ENCODE measurements around the gene TUBG2. TPM values are rescaled to one million over a fixed set of nuclear protein-coding genes. Genes with fewer than 3 reads are reported as not detected.
A peak's percentile ranks its signal among the peaks of the same experiment; 100 is the strongest.

The TUBG2 gene
- total and polyA plus RNA-seq, 2 of the 8 experiments (the other 6 are each of a cell fraction or from before 2014, with no cell fraction given) = 14.8 to 16.6 TPM

DNA sequence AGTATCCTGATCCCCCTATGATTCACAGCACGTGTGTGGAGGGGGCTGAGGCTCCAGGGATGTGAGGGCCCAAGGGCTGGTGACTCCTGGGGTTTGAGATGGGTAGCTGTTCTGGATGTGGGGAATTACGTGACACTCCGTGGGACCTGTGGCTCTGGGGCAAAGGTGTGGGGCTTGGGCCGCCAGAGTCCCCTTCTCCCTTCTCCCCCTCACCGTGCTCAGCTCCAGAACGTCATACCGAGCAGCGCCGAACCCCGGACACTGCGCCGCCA lies 10.6 kb downstream of the TUBG2 start:
- WGBS, 2 experiments (ENCODE audit: extremely low coverage in 1 of 2, insufficient coverage in 1 of 2, insufficient read length in 1 of 2, insufficient replicate concordance in 2 of 2, low coverage in 1 of 2, low lambda C conversion rate in 2 of 2, missing lambda C conversion rate in 1 of 2) = 18% methylated on average over 12 of the region's 12 CpGs; no CpG with 5 or more reads in 1 of the 2 experiments
- CTCF ChIA-PET (ENCODE audit: partially characterized antibody) = interaction anchor here (0.5 to 7.1 kb wide), 8 partner anchors 8 to 91 kb away, joined by 3 to 56 read pairs (median 4); partner anchors contain the start of genes CCR10 and PSMC3IP
- TF ChIP-seq SIN3A (conservative IDR thresholded peaks at IDR 0.05 in 1 of 2, IDR thresholded peaks at IDR 0.05 in 1 of 2; ENCODE audit: low read depth in 1 of 2, low read length in 2 of 2) (no peak), JUND (IDR thresholded peaks at IDR 0.05; ENCODE audit: low read length) (no peak), POLR2A (IDR thresholded peaks at IDR 0.05; ENCODE audit: control extremely low read depth in 1 of 2, low read depth in 2 of 2, low read length in 2 of 2) (no peak), ZNF274 (IDR thresholded peaks at IDR 0.05; ENCODE audit: borderline replicate concordance, extremely low read depth, low read length) (no peak), BRCA1 (IDR thresholded peaks at IDR 0.05; ENCODE audit: low read depth, low read length) (no peak), POLR2AphosphoS5 (IDR thresholded peaks at IDR 0.05; ENCODE audit: low read depth, low read length) (no peak), BCL11A (IDR thresholded peaks at IDR 0.05; ENCODE audit: low read depth in 2 of 2, low read length in 2 of 2) (no peak), JUN (IDR thresholded peaks at IDR 0.05; ENCODE audit: low read depth, low read length) (no peak), SP1 (IDR thresholded peaks at IDR 0.05; ENCODE audit: low read depth, low read length) (no peak), KDM4A (IDR thresholded peaks at IDR 0.05; ENCODE audit: low read depth, low read length, severe bottlenecking) (no peak), CBX8 (IDR thresholded peaks at IDR 0.05; ENCODE audit: borderline replicate concordance, low read depth, low read length) (no peak), KDM1A (IDR thresholded peaks at IDR 0.05; ENCODE audit: borderline replicate concordance, low read length) (no peak), SUZ12 (IDR thresholded peaks at IDR 0.05; ENCODE audit: low read length) (no peak), RXRA (IDR thresholded peaks at IDR 0.05; ENCODE audit: insufficient read depth, low read depth, low read length) (no peak)

More for the DNA sequence above, 10.6 kb downstream of the TUBG2 start:
- Histone ChIP-seq H3K9me3 (ENCODE audit: insufficient read depth in 2 of 2, low read depth in 1 of 2, low read length in 1 of 2) (no peaks in the 10 kb centered on the region), H3K36me3 (ENCODE audit: control insufficient read depth in 2 of 4, insufficient read depth in 4 of 4, low read length in 3 of 4) (peaks cover 8 to 42% (median 15%) of the 10 kb centered on the region in 4 experiments; a peak in 6 of 8 replicates), H4K8ac (ENCODE audit: extremely low read depth, insufficient read depth, low read length) (peak overlapping the region; percentile 75), H3K4me1 (replicated peaks in 1 of 4; ENCODE audit: control insufficient read depth in 3 of 4, insufficient read depth in 4 of 4, low read length in 3 of 4) (peaks cover 0 to 44% (median 30%) of the 10 kb centered on the region in 4 experiments; a peak in 6 of 7 replicates), H3K56ac (replicated peaks; ENCODE audit: insufficient read length, low read depth, low read length) (peak overlapping the region; percentile 19), H3K9ac (replicated peaks in 1 of 4; ENCODE audit: extremely low read depth in 1 of 4, low read depth in 3 of 4, low read length in 3 of 4) (peak overlapping the region in 3 of 4 experiments; percentile 38 to 56 (median 54); a peak in 4 of 7 replicates), H3K23ac (ENCODE audit: insufficient read length) (no peak overlapping the region), H3K23me2 (ENCODE audit: low read depth, low read length) (peaks cover 18% of the 10 kb centered on the region), H3K79me2 (ENCODE audit: control insufficient read depth in 1 of 2, insufficient read depth in 2 of 2, low read length in 2 of 2) (no peaks in the 10 kb centered on the region), H3K14ac (ENCODE audit: insufficient read length) (peak overlapping the region; percentile 19), H3K4ac (replicated peaks; ENCODE audit: insufficient read length, low read depth, low read length) (no peak overlapping the region), H4K20me1 (replicated peaks in 1 of 2; ENCODE audit: control insufficient read depth in 1 of 2, insufficient read depth in 2 of 2, low read length in 2 of 2) (peaks cover 1 to 10% of the 10 kb centered on the region in 2 experiments), H3K18ac (ENCODE audit: extremely low read depth, low read length) (peak overlapping the region; percentile 93), H3K4me2 (ENCODE audit: insufficient read depth in 1 of 2, low read depth in 2 of 2, low read length in 2 of 2) (peak overlapping the region; percentile 69 to 79), H2BK15ac (ENCODE audit: low read length) (peak overlapping the region; percentile 40; the same call in 1 of the 2 replicates), H3K4me3 (ENCODE audit: extremely low read depth in 1 of 4, insufficient read depth in 2 of 4, low read depth in 3 of 4, low read length in 4 of 4) (peak overlapping the region; percentile 33 to 65 (median 38); a peak in 6 of 8 replicates), H2BK5ac (ENCODE audit: low read depth, low read length) (peak overlapping the region; percentile 60; the same call in 1 of the 2 replicates), H4K91ac (replicated peaks; ENCODE audit: insufficient read length, low read length) (no peak overlapping the region), H2BK20ac (ENCODE audit: low read length) (no peak overlapping the region), H3K27ac (ENCODE audit: low read depth, low read length) (no peak overlapping the region), H3K27me3 (replicated peaks in 1 of 4; ENCODE audit: control insufficient read depth in 3 of 4, extremely low read depth in 1 of 4, insufficient read depth in 3 of 4, low read length in 3 of 4) (peaks cover 2 to 37% (median 29%) of the 10 kb centered on the region in 4 experiments), H3K79me1 (ENCODE audit: low read depth, low read length) (no peaks in the 10 kb centered on the region), H2BK120ac (replicated peaks; ENCODE audit: low read depth, low read length) (no peak overlapping the region), H2AFZ (ENCODE audit: low read length) (no peak overlapping the region), H4K5ac (ENCODE audit: insufficient read length, low read depth, low read length) (peak overlapping the region; percentile 51), H2BK12ac (ENCODE audit: low read depth, low read length) (peak overlapping the region; percentile 68; the same call in 1 of the 2 replicates), H2AK5ac (ENCODE audit: low read depth, low read length) (no peak overlapping the region; the same call in 1 of the 2 replicates)
- POLR2A ChIA-PET (ENCODE audit: partially characterized antibody) = interaction anchor here (1.0 to 16.6 kb wide), 11 partner anchors 5 to 95 kb away, joined by 3 to 239 read pairs (median 7); partner anchors contain the start of genes CCR10, CNTNAP1, PLEKHH3 and PSMC3IP
- DNase-seq (ENCODE audit: low read depth in 1 of 2, low spot score in 2 of 2) (no peak), FAIRE-seq (no peak)
